AG04449 (cell line): ENCODE measurements around the gene PROZ.
A peak's percentile ranks its signal among the peaks of the same experiment; 100 is the strongest.
"Not testable (repeated sequence)": the region's sequence is repeated elsewhere in the genome, so short reads cannot be mapped to it uniquely, and the experiment has no call there.

Experiments
- CTCF ChIA-PET: fragments of 350-600 bp; formaldehyde crosslinking; extraction: SDS; loops from one replicate; lab custom pipeline; 2021; ENCODE audit warnings: antibody characterized with exemption; lab: Yijun Ruan, JAX
- POLR2A ChIA-PET: fragments of 400-600, 350-600 bp; formaldehyde crosslinking; extraction: SDS; loops from one replicate; lab custom pipeline; 2020; ENCODE audit warnings: antibody characterized with exemption, inconsistent platforms; lab: Yijun Ruan, JAX
- DNase-seq: peaks from one replicate; pipeline ENCODE4 v3.0.0-alpha.2; 2010; ENCODE audit warnings: low read depth, low spot score
- H3K4me3 ChIP-seq: 2 replicates; pipeline ENCODE4 v1.5.1; 2011; ENCODE audit warnings: low read depth, mild to moderate bottlenecking, control low read depth, low read length
- TF ChIP-seq, protein P1 (sequence below): IDR thresholded peaks from one replicate; pipeline ENCODE4 v1.5.1; 2011; ENCODE audit warnings: mild to moderate bottlenecking, moderate library complexity, low read length, control low read depth, inconsistent platforms; ENCODE audit not compliant: insufficient read depth; ENCODE audit errors: missing control alignments

Gene PROZ, protein sequence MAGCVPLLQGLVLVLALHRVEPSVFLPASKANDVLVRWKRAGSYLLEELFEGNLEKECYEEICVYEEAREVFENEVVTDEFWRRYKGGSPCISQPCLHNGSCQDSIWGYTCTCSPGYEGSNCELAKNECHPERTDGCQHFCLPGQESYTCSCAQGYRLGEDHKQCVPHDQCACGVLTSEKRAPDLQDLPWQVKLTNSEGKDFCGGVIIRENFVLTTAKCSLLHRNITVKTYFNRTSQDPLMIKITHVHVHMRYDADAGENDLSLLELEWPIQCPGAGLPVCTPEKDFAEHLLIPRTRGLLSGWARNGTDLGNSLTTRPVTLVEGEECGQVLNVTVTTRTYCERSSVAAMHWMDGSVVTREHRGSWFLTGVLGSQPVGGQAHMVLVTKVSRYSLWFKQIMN

DNA sequence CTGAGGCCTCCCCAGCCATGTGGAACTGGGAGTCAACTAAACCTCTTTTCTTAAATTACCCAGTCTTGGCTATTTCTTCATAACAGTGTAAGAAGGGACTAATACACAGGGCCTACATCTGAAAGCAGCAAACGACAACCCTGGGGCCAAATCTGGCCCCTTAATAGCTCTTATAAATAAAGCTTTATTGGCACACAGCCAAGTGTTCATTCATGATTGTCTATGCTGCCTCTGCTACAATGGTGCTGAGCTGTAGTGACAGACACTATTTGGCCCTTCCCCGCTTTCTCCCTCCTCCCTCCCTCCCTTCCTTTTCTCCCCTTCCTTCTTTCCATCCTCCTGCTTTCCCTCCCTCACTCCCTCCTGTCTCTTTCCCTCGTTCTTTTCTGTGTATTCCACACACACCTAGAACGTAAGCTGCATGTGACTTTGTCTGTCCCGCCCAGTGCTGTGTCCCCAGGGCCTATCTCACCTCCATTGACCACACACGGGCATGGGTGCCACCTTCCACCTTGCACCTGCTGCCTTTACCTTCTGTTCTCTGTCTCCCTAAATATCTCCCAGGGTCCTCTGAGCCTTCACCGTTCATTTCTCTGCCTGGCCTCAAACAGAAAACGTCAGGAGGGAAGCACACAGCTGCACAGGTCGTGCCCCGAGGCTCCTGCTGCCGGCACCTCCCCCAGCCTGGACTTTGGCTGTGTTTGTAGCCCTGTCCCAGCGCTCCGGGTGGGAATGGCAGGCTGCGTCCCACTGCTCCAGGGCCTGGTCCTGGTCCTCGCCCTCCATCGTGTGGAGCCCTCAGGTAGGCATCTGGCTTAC is at the start of gene PROZ:
PROZ (plus strand) TSS at position 720 of the 819 bp plus-strand sequence; CDS start at position 733, 13 bp downstream.
- TF ChIP-seq, protein P1, sequence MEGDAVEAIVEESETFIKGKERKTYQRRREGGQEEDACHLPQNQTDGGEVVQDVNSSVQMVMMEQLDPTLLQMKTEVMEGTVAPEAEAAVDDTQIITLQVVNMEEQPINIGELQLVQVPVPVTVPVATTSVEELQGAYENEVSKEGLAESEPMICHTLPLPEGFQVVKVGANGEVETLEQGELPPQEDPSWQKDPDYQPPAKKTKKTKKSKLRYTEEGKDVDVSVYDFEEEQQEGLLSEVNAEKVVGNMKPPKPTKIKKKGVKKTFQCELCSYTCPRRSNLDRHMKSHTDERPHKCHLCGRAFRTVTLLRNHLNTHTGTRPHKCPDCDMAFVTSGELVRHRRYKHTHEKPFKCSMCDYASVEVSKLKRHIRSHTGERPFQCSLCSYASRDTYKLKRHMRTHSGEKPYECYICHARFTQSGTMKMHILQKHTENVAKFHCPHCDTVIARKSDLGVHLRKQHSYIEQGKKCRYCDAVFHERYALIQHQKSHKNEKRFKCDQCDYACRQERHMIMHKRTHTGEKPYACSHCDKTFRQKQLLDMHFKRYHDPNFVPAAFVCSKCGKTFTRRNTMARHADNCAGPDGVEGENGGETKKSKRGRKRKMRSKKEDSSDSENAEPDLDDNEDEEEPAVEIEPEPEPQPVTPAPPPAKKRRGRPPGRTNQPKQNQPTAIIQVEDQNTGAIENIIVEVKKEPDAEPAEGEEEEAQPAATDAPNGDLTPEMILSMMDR = no peak
- ChIA-PET POLR2A (no interaction called here), CTCF (no interaction called here)
- H3K4me3 ChIP-seq = no peak within 1 kb of the TSS
- DNase-seq = no peak

DNA sequence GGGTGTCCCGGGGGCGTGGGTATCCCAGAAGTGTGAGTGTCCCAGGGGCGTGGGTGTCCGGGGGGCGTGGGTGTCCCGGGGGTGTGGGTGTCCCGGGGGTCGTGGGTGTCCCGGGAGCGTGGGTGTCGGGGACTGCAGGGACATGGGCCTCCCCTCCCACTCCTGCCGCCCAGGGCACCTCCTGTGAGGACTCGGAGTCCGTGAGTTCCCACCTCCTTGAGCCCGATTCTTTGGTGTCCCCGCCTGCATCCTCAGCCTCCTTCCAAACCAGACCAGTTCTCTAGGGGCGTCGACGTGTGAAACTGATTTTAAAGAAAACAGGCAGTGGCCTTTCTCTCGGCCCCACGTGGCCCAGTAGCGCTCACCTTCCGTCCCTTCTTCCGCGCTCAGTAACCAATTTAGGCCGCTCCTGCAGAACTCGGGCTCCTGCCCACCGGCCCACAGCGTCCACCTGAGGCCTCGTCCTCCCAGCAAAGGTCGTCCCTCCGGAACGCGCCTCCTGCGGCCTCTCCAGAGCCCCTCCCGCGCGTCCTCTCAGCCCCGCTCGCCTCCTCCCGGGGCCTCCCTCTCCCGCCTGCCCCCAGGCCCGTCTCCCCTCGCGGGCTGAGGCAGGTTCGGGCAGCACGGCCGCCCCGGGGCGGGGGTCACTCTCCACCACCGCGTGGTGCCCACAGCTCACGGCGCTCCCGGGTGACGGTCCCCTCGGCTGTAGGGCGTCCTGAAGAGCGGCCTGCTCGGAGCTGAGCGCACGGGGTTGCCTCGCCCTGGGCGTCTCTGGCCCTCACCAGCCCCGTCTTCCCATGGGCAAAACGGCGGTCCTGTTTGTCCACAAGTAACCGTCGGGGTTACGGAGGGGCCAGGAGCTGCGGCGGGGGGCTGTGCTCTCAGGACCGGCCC is 49.0 kb upstream of the PROZ start:
- CTCF ChIA-PET = no interaction called here
- H3K4me3 ChIP-seq = no peak overlapping the region
- POLR2A ChIA-PET = no interaction called here
- TF ChIP-seq, protein P1 = no peak
- no peak for DNase-seq

DNA sequence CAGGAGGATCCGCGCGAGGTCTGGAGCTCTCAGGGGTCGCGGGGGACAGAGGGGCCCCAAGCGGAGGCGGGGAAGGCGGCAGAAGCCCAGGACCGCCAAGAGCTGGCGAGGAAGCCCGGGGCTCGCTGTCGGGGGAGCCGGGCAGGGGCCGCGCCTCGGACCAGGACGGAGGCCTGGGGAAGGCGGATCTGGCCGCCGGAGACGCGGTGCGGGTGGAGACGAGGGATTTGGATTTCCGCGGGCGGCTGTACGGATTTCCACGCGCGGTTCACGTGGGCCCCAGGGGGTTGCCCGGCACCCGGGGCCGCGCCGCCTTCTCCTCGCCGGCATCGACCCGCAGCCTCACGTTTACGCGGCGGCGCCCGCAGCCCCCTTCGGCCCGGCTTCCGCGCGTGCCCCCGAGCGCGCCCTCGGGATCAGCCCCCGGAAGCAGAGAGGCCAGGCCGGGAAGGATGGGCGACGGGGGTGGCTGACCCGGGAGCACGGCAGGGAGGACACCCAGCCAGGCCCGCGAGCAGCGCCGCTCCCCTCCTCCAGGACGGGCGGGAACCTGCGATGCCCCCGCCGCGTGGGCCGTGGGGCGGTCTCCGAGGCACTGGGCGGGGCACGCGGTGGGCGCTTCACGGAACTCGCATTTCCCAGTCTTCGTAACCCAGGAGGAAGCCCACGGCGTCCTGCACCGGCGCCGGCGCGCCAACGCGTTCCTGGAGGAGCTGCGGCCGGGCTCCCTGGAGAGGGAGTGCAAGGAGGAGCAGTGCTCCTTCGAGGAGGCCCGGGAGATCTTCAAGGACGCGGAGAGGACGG is 48.2 kb upstream of the PROZ start:
- peak overlapping the region; percentile 33 for H3K4me3 ChIP-seq

DNA sequence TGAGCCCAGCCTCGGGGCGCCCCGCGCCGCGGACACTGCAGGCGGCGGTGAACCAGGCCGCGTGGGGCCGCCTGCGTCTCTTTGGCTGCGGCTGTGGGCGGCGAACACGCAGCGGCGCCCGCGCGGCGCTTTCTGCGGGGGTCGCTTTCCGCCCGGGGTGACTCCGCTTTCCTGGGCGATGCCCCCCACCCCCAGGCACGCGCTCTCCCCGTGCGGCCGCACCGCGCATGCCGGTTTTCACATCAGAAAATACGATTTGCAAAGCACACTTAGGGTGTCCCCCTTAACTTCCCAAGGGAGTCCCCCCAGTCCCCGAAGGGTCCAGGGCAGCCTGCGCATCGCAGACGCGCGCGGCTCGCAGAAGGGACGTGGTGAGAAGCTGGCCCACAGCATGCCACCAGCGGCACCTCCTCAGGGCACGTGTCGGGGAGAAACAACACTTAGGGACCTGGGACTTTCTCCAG is 47.6 kb upstream of the PROZ start:
- no peak for DNase-seq
- POLR2A ChIA-PET = no interaction called here
- CTCF ChIA-PET = no interaction called here
- peak overlapping the region; percentile 33 for H3K4me3 ChIP-seq
- TF ChIP-seq, protein P1 = no peak

More for the DNA sequence above, 48.2 kb upstream of the PROZ start:
- TF ChIP-seq, protein P1 = no peak
- no peak for DNase-seq
- ChIA-PET POLR2A (no interaction called here), CTCF (no interaction called here)

DNA sequence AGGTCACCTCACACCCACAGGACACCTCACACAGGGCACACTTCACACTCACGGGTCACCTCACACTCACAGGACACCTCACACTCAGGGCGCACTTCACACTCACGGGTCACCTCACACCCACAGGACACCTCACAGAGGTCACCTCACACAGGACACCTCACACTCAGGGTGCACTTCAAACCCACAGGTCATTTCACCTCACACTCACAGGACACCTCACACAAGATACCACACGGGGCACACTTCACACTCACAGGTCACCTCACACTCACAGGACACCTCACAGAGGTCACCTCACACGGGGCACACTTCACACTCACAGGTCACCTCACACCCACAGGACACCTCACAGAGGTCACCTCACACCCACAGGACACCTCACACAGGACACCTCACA is 46.6 kb upstream of the PROZ start:
- H3K4me3 ChIP-seq, POLR2A ChIA-PET, CTCF ChIA-PET, DNase-seq: not testable (repeated sequence)

DNA sequence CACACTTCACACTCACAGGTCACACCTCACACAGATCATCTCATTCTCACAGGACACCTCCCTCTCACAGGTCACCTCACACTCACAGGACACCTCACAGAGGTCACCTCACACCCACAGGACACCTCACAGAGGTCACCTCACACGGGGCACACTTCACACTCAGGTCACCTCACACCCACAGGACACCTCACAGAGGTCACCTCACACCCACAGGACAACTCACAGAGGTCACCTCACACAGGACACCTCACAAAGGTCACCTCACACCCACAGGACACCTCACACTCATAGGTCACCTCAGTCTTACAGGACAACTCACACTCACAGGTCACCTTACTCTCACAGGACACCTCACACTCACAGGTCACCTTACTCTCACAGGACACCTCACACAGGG is 46.0 kb upstream of the PROZ start:
- POLR2A ChIA-PET, H3K4me3 ChIP-seq, DNase-seq, CTCF ChIA-PET: not testable (repeated sequence)
